Lower leg skin (tissue), 4 donors: ENCODE results near the gene SAC3D1. TPM values are rescaled to one million over a fixed set of nuclear protein-coding genes. Genes with fewer than 3 reads are reported as not detected.
A peak's percentile ranks its signal among the peaks of the same experiment; 100 is the strongest.

ENCODE experiments used
- DNase-seq, 2 donors: peaks; one replicate each; pipeline ENCODE4 v3.0.0-alpha.2; 2019; ENCODE audit warnings: low spot score in 2 of 2
- H3K4me3 ChIP-seq: fragments of 200-600 bp; sonication (generic); 2 replicates; pipeline ENCODE4 v1.5.1; 2017; ENCODE audit warnings: mild to moderate bottlenecking, low read depth; ENCODE audit not compliant: poor library complexity, severe bottlenecking
- POLR2A ChIP-seq, 2 donors: fragments of 450-650 bp; IDR thresholded peaks; one replicate each; pipeline ENCODE4 v1.6.1; 2016 to 2017; ENCODE audit warnings: antibody characterized with exemption in 2 of 2, mild to moderate bottlenecking in 1 of 2, moderate library complexity in 1 of 2
- WGBS, 2 donors: methylation state at CpG; one replicate each; pipeline ENCODE4 v1.1.5; 2018; 5-methylcytosine and 5-hydroxymethylcytosine counted together
- intact Hi-C: fragments of 100-400 bp; cut with DNase I; formaldehyde crosslinking; loops from one replicate; pipeline ENCODE4 v1.15.0; 2023; ENCODE audit warnings: low total_unique reads
- total RNA-seq, 4 donors: library from RNA; depleted of rRNA; stranded (reverse); fragments of >200 nt; gene quantifications; one replicate each; pipeline ENCODE4 v1.1.0, GENCODE V29; 2016
- TF ChIP-seq, protein P1 (sequence below), 3 donors: fragments of 450-650 bp; IDR thresholded peaks; one replicate each; pipeline ENCODE4 v1.5.1; 2016; ENCODE audit warnings: antibody characterized with exemption in 3 of 3, mild to moderate bottlenecking in 3 of 3, moderate library complexity in 2 of 3

Gene SAC3D1
- total RNA-seq, 4 donors from 2014 or later: 11.6 to 15.1 (median 12.9) TPM

DNA sequence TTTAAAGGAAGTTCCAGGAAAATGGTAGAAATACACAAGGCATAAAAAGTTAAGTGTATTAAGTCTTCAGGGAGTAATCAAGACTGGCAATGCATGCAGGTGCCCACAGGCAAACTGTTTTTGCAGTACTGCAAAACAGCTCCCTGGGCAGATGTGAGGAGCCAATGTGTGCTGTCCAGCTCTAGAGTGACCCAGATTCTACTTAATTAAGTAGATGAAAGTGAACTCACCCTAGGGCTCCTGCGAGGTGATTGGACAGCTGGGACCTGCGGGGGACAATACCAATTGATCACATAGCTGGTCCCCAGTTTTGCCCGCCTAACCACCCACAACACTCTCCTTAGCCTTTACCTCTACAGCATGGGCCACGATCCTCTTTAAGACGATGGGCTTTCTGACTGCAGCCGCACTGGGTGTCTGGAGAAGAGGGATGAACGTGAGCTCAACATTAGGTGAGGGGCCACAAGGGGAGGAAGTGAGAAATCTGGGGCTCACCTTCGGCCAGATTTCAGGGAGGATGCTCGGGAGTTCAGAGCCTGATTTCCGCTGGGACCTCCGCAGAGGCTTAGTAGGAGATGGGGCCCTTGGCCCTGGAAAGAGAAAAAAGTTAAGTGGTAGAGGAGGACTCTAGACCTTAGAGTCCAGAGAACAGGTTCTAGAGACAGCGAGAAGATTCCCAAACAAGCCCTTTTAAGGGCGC is 42.3 kb downstream of the SAC3D1 start:
- 3 to 6% methylated on average over 13 of the region's 13 CpGs for WGBS, 2 donors
- no peak for DNase-seq
- H3K4me3 ChIP-seq: peak overlapping the region; percentile 28
- no peak for TF ChIP-seq POLR2A (IDR thresholded peaks at IDR 0.05)
- TF ChIP-seq, protein P1, sequence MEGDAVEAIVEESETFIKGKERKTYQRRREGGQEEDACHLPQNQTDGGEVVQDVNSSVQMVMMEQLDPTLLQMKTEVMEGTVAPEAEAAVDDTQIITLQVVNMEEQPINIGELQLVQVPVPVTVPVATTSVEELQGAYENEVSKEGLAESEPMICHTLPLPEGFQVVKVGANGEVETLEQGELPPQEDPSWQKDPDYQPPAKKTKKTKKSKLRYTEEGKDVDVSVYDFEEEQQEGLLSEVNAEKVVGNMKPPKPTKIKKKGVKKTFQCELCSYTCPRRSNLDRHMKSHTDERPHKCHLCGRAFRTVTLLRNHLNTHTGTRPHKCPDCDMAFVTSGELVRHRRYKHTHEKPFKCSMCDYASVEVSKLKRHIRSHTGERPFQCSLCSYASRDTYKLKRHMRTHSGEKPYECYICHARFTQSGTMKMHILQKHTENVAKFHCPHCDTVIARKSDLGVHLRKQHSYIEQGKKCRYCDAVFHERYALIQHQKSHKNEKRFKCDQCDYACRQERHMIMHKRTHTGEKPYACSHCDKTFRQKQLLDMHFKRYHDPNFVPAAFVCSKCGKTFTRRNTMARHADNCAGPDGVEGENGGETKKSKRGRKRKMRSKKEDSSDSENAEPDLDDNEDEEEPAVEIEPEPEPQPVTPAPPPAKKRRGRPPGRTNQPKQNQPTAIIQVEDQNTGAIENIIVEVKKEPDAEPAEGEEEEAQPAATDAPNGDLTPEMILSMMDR (IDR thresholded peaks at IDR 0.05): no peak
- intact Hi-C loops: loop anchor here (10.0 kb wide), 1 partner anchor 68 kb away; the partner anchor contains the start of gene ARL2

DNA sequence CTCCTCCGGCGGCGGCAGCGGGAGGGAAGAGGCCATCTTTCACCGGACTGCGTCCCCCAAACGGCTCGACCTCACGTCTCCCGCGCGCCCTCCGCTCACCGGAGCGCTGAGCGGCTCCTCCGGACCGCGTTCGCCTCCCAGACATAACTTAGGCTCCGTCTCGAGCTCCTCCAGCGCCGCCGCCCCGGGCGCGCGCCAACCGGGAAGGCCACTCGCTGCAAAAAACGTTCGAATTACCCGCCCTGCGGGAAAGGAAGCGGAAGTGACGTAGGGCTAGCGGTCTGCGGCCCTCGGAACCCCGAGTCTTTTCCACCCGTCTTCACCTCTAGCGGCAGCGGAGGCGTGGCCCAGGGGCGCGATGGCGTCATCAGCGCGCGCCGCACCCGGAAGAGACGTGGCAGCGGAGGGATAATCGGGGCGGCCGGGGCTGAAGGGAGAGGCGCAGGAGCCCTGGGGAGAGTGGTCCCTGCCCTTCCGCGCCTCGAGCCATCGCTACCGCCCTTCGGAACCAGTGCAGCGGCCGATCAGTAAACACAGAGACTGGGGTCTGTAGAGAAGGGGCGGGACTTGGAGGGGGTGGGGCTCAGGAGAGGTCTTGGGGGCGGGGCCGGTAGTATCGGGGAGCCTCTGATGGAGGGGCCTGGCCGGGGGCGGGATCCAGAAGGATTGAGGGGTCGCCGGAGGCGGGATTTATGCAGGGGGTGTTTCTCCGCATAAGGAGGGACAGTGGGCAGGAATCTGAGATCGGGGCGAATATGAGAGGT is 43.0 kb downstream of the SAC3D1 start, which contains the start of the genes CDCA5 and ZFPL1:
TSS of gene CDCA5 (minus strand) at position 207 of the 764 bp plus-strand sequence. CDS start at position 145, 62 bp downstream.
TSS of gene ZFPL1 (plus strand) at position 389 of the 764 bp plus-strand sequence. CDS start 477 bp downstream, outside the sequence.
- intact Hi-C loops: loop anchor here (10.0 kb wide), 1 partner anchor 69 kb away; the partner anchor contains the start of gene ARL2
- DNase-seq: peak; percentile 93 to 99
- TF ChIP-seq, protein P1 (IDR thresholded peaks at IDR 0.05): no peak
- peak in 1 of 2 donors; percentile 39 for TF ChIP-seq POLR2A (IDR thresholded peaks at IDR 0.05)
- 0 to 1% methylated on average over 53 to 67 of the region's 79 CpGs for WGBS, 2 donors
- peak within 1 kb of the TSS; percentile 28 for H3K4me3 ChIP-seq

DNA sequence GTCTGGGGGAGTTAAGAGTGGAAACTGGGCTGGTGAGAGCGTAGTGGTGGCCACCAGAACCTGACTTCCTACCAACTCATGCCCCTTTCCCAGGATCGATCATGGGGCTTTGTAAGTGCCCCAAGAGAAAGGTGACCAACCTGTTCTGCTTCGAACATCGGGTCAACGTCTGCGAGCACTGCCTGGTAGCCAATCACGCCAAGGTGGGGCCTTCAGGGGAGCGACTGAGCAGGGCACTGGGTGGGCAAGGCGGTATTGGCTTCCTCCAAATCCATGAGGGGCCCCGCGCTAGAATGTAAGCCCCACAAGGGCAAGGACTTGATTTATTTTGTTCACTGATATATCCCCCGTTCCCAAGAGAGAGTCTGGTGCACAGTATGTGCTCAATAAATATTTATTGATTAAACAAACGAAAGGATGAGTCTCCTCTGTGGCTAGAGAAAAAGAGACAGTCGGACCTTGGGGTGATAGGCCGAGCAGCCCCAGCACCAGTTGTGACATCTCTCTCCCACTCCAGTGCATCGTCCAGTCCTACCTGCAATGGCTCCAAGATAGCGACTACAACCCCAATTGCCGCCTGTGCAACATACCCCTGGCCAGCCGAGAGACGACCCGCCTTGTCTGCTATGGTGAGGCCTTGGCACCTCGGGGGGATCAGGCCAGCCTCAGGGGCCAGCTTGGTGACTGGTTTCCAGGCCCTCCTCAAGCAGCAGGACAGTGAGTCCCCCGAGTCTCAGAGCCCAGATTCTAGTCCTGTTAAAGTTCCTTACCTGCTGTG is 43.8 kb downstream of the SAC3D1 start:
- DNase-seq: no peak
- 42% methylated on average over 23 of the region's 23 CpGs for WGBS, 2 donors
- intact Hi-C loops: loop anchor here (10.0 kb wide), 1 partner anchor 70 kb away; the partner anchor contains the start of gene ARL2
- H3K4me3 ChIP-seq: peak overlapping the region; percentile 28
- TF ChIP-seq, protein P1 (IDR thresholded peaks at IDR 0.05): no peak
- TF ChIP-seq POLR2A (IDR thresholded peaks at IDR 0.05): no peak

DNA sequence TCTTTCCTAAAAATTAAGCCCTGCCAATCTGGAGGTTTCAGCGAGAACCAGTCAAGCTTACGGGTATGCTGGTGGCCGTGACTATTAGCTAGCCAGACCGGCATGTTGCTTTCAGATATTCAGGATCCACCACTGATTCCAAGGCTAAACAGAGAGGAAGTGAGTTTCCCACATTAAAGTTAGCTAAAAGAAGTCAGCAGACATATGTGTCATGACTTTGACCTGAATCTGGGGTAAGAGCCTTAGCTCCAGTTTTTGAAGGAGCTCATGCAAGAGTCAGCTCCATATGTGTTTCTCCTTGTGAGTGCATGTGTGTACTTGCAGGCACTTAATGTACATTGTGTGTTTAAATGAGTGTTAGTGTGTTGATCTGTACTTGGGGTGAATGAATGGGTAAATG is 44.4 kb downstream of the SAC3D1 start:
- H3K4me3 ChIP-seq: no peak overlapping the region
- intact Hi-C loops: loop anchor here (10.0 kb wide), 1 partner anchor 71 kb away; the partner anchor contains the start of gene ARL2
- no peak for TF ChIP-seq POLR2A (IDR thresholded peaks at IDR 0.05)
- TF ChIP-seq, protein P1 (IDR thresholded peaks at IDR 0.05): no peak
- DNase-seq: no peak
- 84 to 90% methylated on average over 4 of the region's 4 CpGs for WGBS, 2 donors

DNA sequence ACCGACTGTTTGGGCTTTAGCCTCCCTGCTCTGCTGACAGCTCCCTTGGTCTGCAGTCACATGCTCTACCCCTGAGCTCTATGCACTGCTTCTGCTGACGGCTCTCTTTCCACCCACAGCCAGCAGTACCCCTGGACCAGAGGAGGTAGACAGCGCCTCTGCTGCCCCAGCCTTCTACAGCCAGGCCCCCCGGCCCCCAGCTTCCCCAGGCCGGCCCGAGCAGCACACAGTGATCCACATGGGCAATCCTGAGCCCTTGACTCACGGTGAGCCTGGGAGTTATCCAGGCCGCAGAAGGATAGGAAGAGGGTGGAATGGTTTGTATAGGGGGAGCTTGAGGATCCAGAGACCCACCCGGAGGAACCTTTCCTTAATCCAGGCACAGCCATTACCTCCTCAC is 45.8 kb downstream of the SAC3D1 start:
- 84 to 90% methylated on average over 7 to 9 of the region's 9 CpGs for WGBS, 2 donors
- TF ChIP-seq, protein P1 (IDR thresholded peaks at IDR 0.05): no peak
- no peak for TF ChIP-seq POLR2A (IDR thresholded peaks at IDR 0.05)
- H3K4me3 ChIP-seq: no peak overlapping the region
- intact Hi-C loops: loop anchor here (10.0 kb wide), 1 partner anchor 72 kb away; the partner anchor contains the start of gene ARL2
- DNase-seq: no peak
